SK-N-SH (cell line): Measurements from ENCODE around the gene NRF1. TPM values are rescaled to one million over a fixed set of nuclear protein-coding genes. Genes with fewer than 3 reads are reported as not detected.

Source experiments
- CTCF ChIA-PET: fragments of 300-600, 350-600 bp; formaldehyde crosslinking; extraction: SDS; loops from one replicate; lab custom pipeline; 2021; lab: Yijun Ruan, JAX
- POLR2A ChIA-PET: fragments of 350-600 bp; sonication (Branson Sonifier 250); formaldehyde crosslinking; extraction: SDS; loops from one replicate; lab custom pipeline; 2020; ENCODE audit warnings: antibody characterized with exemption, inconsistent platforms; lab: Yijun Ruan, JAX
- DNase-seq: peaks from one replicate; pipeline ENCODE4 v3.0.0; 2012
- H2AFZ ChIP-seq: fragments of 200-600 bp; sonication (generic); 2 replicates; pipeline ENCODE4 v1.8.1; 2016; ENCODE audit warnings: antibody characterized with exemption, mild to moderate bottlenecking, low read depth
- H3F3A ChIP-seq: fragments of 200-600 bp; sonication (generic); replicated peaks from 2 replicates; pipeline ENCODE3; 2016; ENCODE audit warnings: antibody characterized with exemption, mild to moderate bottlenecking; ENCODE audit not compliant: insufficient read depth
- H3K27ac ChIP-seq, 2 experiments: fragments of 200-500 bp in 1 of 2; fragments of 200-600 bp in 1 of 2; sonication (Bioruptor generic) in 1 of 2; sonication (generic), shearing (Covaris generic) in 1 of 2; 2 replicates each; pipeline versions ENCODE4 v1.5.1 to v1.6.1; 2014 to 2016; ENCODE audit warnings: low read depth in 2 of 2, inconsistent platforms in 1 of 2, low read length in 1 of 2, mild to moderate bottlenecking in 1 of 2, mixed read lengths in 1 of 2
- H3K27me3 ChIP-seq: fragments of 200-600 bp; sonication (generic), shearing (Covaris generic); 2 replicates; pipeline ENCODE4 v1.6.1; 2016; ENCODE audit warnings: mixed run types; ENCODE audit not compliant: insufficient read depth
- H3K36me3 ChIP-seq, 2 experiments: fragments of 200-500 bp in 1 of 2; fragments of 200-600 bp in 1 of 2; sonication (Bioruptor generic) in 1 of 2; sonication (generic) in 1 of 2; replicated peaks in 1 of 2; 2 replicates each; pipeline versions ENCODE3 to v1.5.1; 2014 to 2016; ENCODE audit warnings: low read length in 1 of 2, mild to moderate bottlenecking in 1 of 2; ENCODE audit not compliant: insufficient read depth in 2 of 2, control insufficient read depth in 1 of 2
- H3K4me1 ChIP-seq, 2 experiments: fragments of 200-500 bp in 1 of 2; fragments of 200-600 bp in 1 of 2; sonication (Bioruptor generic) in 1 of 2; sonication (generic), shearing (Covaris generic) in 1 of 2; 2 replicates each; pipeline versions ENCODE4 v1.5.1 to v1.6.1; 2014 to 2016; ENCODE audit warnings: low read depth in 1 of 2, low read length in 1 of 2, mixed run types in 1 of 2; ENCODE audit not compliant: insufficient read depth in 2 of 2, control insufficient read depth in 1 of 2
- H3K4me2 ChIP-seq: fragments of 200-600 bp; sonication (generic), shearing (Covaris generic); 2 replicates; pipeline ENCODE4 v1.6.1; 2017; ENCODE audit warnings: mixed run types
- H3K4me3 ChIP-seq, 2 experiments: fragments of 200-500 bp in 1 of 2; fragments of 200-600 bp in 1 of 2; sonication (Bioruptor generic) in 1 of 2; sonication (generic), shearing (Covaris generic) in 1 of 2; 2 replicates each; pipeline versions ENCODE4 v1.5.1 to v1.8.1; 2014 to 2016; ENCODE audit warnings: low read depth in 2 of 2, inconsistent platforms in 1 of 2, low read length in 1 of 2, mild to moderate bottlenecking in 1 of 2, mixed read lengths in 1 of 2, moderate library complexity in 1 of 2
- H3K79me2 ChIP-seq: fragments of 200-600 bp; sonication (generic); 2 replicates; pipeline ENCODE4 v1.8.1; 2017; ENCODE audit warnings: mild to moderate bottlenecking; ENCODE audit not compliant: insufficient read depth
- H3K9ac ChIP-seq: fragments of 200-600 bp; sonication (generic); 2 replicates; pipeline ENCODE4 v1.6.1; 2017; ENCODE audit warnings: mixed run types
- H3K9me2 ChIP-seq: fragments of 200-600 bp; sonication (generic); 2 replicates; pipeline ENCODE4 v1.6.1; 2017; ENCODE audit warnings: mixed run types
- H3K9me3 ChIP-seq: fragments of 200-600 bp; sonication (generic); 2 replicates; pipeline ENCODE4 v1.6.1; 2017; ENCODE audit warnings: mixed run types, mild to moderate bottlenecking, moderate library complexity
- H4K20me1 ChIP-seq: fragments of 200-600 bp; sonication (generic); 2 replicates; pipeline ENCODE4 v1.6.1; 2017; ENCODE audit warnings: mild to moderate bottlenecking, mixed run types; ENCODE audit not compliant: insufficient read depth
- CTCF ChIP-seq: fragments of 200-600 bp; sonication (generic); IDR thresholded peaks from 2 replicates; pipeline ENCODE4 v1.6.1; 2017; ENCODE audit warnings: antibody characterized with exemption, mild to moderate bottlenecking, moderate library complexity
- EP300 ChIP-seq, 2 experiments: IDR thresholded peaks; 2 replicates each; pipeline versions ENCODE4 v1.4.0 to v1.6.1; 2012; ENCODE audit warnings: borderline replicate concordance in 1 of 2, low read depth in 1 of 2, low read length in 1 of 2
- EZH2phosphoT487 ChIP-seq: fragments of 200-600 bp; sonication (generic); IDR thresholded peaks from 2 replicates; pipeline ENCODE4 v1.6.1; 2017; ENCODE audit warnings: low read depth, mixed run types, mild to moderate bottlenecking, antibody characterized with exemption, moderate library complexity, borderline replicate concordance
- FOXJ3 ChIP-seq: sonication (generic); formaldehyde crosslinking; IDR thresholded peaks from 2 replicates; pipeline ENCODE4 v1.5.1; 2020; ENCODE audit warnings: mild to moderate bottlenecking, missing genetic modification reagents
- JUND ChIP-seq: IDR thresholded peaks from 2 replicates; pipeline ENCODE4 v1.4.0; 2012
- RFX5 ChIP-seq: IDR thresholded peaks from 2 replicates; pipeline ENCODE4 v1.6.1; 2012; ENCODE audit warnings: mild to moderate bottlenecking, improper control_type of control experiment, low read length
- SMC3 ChIP-seq: IDR thresholded peaks from 2 replicates; pipeline ENCODE4 v1.6.1; 2012; ENCODE audit warnings: low read depth, low read length, improper control_type of control experiment
- USF1 ChIP-seq: IDR thresholded peaks from 2 replicates; pipeline ENCODE4 v1.4.0; 2012; ENCODE audit warnings: low read depth, borderline replicate concordance
- YY1 ChIP-seq: IDR thresholded peaks from 2 replicates; pipeline ENCODE4 v1.4.0; 2012; ENCODE audit warnings: low read depth, mild to moderate bottlenecking
- WGBS: methylation state at CpG from one replicate; pipeline ENCODE4 v1.1.6; 2017; ENCODE audit warnings: low lambda C conversion rate; 5-methylcytosine and 5-hydroxymethylcytosine counted together
- polyA plus RNA-seq, 3 experiments: library from polyadenylated mRNA; depleted of rRNA; stranded (reverse); fragments of >200 nt; gene quantifications; 2 replicates each; pipeline ENCODE4 v1.2.3, GENCODE V29; 2012

NRF1 gene
- polyA plus RNA-seq, 1 of the 3 experiments (the other 2 are of a cell fraction): 10.9 TPM

GRCh38 chr7:129778770-129779601, 167.5 kb downstream of the NRF1 start:
- Histone ChIP-seq H3K27ac (no peak overlapping the region), H3K9me3 (no peaks in the 10 kb centered on the region), H4K20me1 (peaks cover 17% of the 10 kb centered on the region; the same call in 1 of the 2 replicates)
- TF ChIP-seq SMC3 (no peak), CTCF (peak; percentile 47), RFX5 (no peak)
- TF ChIP-seq, all 33 proteins: peak for 1
- Histone ChIP-seq H2AFZ (peak overlapping the region; percentile 91; the same call in 1 of the 2 replicates), H3K4me1 (peaks cover 0 to 33% of the 10 kb centered on the region in 2 experiments; a peak in 1 of 4 replicates), H3K4me3 (peak overlapping the region; percentile 63 to 91), H3F3A (peaks cover 4% of the 10 kb centered on the region), H3K36me3 (no peaks in the 10 kb centered on the region), H3K4me2 (peak overlapping the region; percentile 94), H3K27me3 (peaks cover 45% of the 10 kb centered on the region), H3K79me2 (peaks cover 18% of the 10 kb centered on the region; the same call in 1 of the 2 replicates), H3K9ac (peak overlapping the region; percentile 76; the same call in 1 of the 2 replicates), H3K9me2 (no peaks in the 10 kb centered on the region)
- POLR2A ChIA-PET: interaction anchor here (1.0 to 1.1 kb wide), 2 partner anchors 45 to 170 kb away, joined by 3 to 4 read pairs; no protein-coding TSS in a partner anchor
- no peak for DNase-seq
- CTCF ChIA-PET: interaction anchor here (0.6 to 2.5 kb wide), 6 partner anchors 16 to 147 kb away, joined by 3 to 10 read pairs (median 4); no protein-coding TSS in a partner anchor
- WGBS: 57% methylated on average over 50 of the region's 84 CpGs

- H3K4me1 ChIP-seq: peaks cover 0 to 29% of the 10 kb centered on the region in 2 experiments; a peak in 1 of 4 replicates
- peaks cover 17% of the 10 kb centered on the region; the same call in 1 of the 2 replicates for H4K20me1 ChIP-seq
- no peaks in the 10 kb centered on the region for H3K9me2 ChIP-seq
- ChIA-PET CTCF (interaction anchor here (0.7 to 2.5 kb wide), 6 partner anchors 15 to 139 kb away, joined by 3 to 10 read pairs (median 4); no protein-coding TSS in a partner anchor), POLR2A (interaction anchor here (1.0 to 1.1 kb wide), 2 partner anchors 45 to 169 kb away, joined by 3 to 4 read pairs; no protein-coding TSS in a partner anchor)
- no peak overlapping the region; a peak in 1 of 4 replicates for H3K27ac ChIP-seq
- no peaks in the 10 kb centered on the region for H3K36me3 ChIP-seq
- peak overlapping the region; percentile 76; the same call in 1 of the 2 replicates for H3K9ac ChIP-seq
- peak overlapping the region; percentile 63 to 91 for H3K4me3 ChIP-seq
- H3F3A ChIP-seq: peaks cover 4% of the 10 kb centered on the region
- peaks cover 18% of the 10 kb centered on the region; the same call in 1 of the 2 replicates for H3K79me2 ChIP-seq
- H2AFZ ChIP-seq: peak overlapping the region; percentile 91; the same call in 1 of the 2 replicates
- WGBS: 4% methylated on average over 18 of the region's 76 CpGs
- DNase-seq: peak; percentile 86
- no peaks in the 10 kb centered on the region for H3K9me3 ChIP-seq
- H3K27me3 ChIP-seq: peaks cover 45% of the 10 kb centered on the region
- H3K4me2 ChIP-seq: peak overlapping the region; percentile 94
- TF ChIP-seq JUND (no peak), FOXJ3 (CRISPR knock-in tag) (no peak), EZH2phosphoT487 (no peak), YY1 (no peak), USF1 (no peak), CTCF (0 out of 2 replicates have a peak, but pooled peaks have one; percentile 1), EP300 (IDR thresholded peaks at IDR 0.05; ENCODE audit: borderline replicate concordance in 1 of 2, low read depth in 1 of 2, low read length in 1 of 2) (no peak)
- TF ChIP-seq, all 33 proteins: peak for 1
Measured at GRCh38 chr7:129779602-129780256, 168.2 kb downstream of the NRF1 start.
